ENCODE measurements around the gene FAM162A. TPM values are rescaled to one million over a fixed set of nuclear protein-coding genes. Genes with fewer than 3 reads are reported as not detected.
"Not testable (repeated sequence)": the region's sequence is repeated elsewhere in the genome, so short reads cannot be mapped to it uniquely, and the experiment has no call there.

Gene FAM162A
- total RNA-seq, 1 donor from 2014 or later = 70.0 TPM

GRCh38 chr3:122444491-122444887 lies 60.5 kb downstream of the FAM162A start:
- H3K27ac Mint-ChIP-seq; H3K4me3 Mint-ChIP-seq; H3K9me3 Mint-ChIP-seq; DNase-seq (ENCODE audit: low spot score); intact Hi-C loops (cut with micrococcal nuclease); H3K27me3 Mint-ChIP-seq (ENCODE audit: insufficient read depth); H3K4me1 Mint-ChIP-seq (ENCODE audit: low read depth): not testable (repeated sequence)
- H3K36me3 Mint-ChIP-seq (ENCODE audit: low read depth) = peaks cover 71% of the 10 kb centered on the region

GRCh38 chr3:122448218-122448617 lies 64.2 kb downstream of the FAM162A start:
- DNase-seq (ENCODE audit: low spot score); H3K27me3 Mint-ChIP-seq (ENCODE audit: insufficient read depth); H3K4me1 Mint-ChIP-seq (ENCODE audit: low read depth); intact Hi-C loops (cut with micrococcal nuclease); H3K27ac Mint-ChIP-seq; H3K4me3 Mint-ChIP-seq; H3K9me3 Mint-ChIP-seq: not testable (repeated sequence)
- peaks cover 64% of the 10 kb centered on the region for H3K36me3 Mint-ChIP-seq (ENCODE audit: low read depth)

- Mint-ChIP-seq H3K4me1 (ENCODE audit: low read depth) (no peaks in the 10 kb centered on the region), H3K36me3 (ENCODE audit: low read depth) (peaks cover 49% of the 10 kb centered on the region), H3K27ac (no peak overlapping the region), H3K4me3 (no peak overlapping the region), H3K9me3 (peaks cover 8% of the 10 kb centered on the region), H3K27me3 (ENCODE audit: insufficient read depth) (no peaks in the 10 kb centered on the region)
- intact Hi-C loops (cut with micrococcal nuclease) = no loop called here
- DNase-seq (ENCODE audit: low spot score) = no peak
Measured at GRCh38 chr3:122451371-122451770, 67.4 kb downstream of the FAM162A start.

- Mint-ChIP-seq H3K9me3 (no peaks in the 10 kb centered on the region), H3K36me3 (ENCODE audit: low read depth) (peaks cover 39% of the 10 kb centered on the region), H3K27me3 (ENCODE audit: insufficient read depth) (no peaks in the 10 kb centered on the region), H3K4me3 (no peak overlapping the region), H3K4me1 (ENCODE audit: low read depth) (no peaks in the 10 kb centered on the region), H3K27ac (no peak overlapping the region)
- no peak for DNase-seq (ENCODE audit: low spot score)
- intact Hi-C loops (cut with micrococcal nuclease) = no loop called here
Measured at GRCh38 chr3:122456074-122456473, 72.1 kb downstream of the FAM162A start.

GRCh38 chr3:122457706-122458105 lies 73.7 kb downstream of the FAM162A start:
- no peak for DNase-seq (ENCODE audit: low spot score)

GRCh38 chr3:122458992-122459391 lies 75.0 kb downstream of the FAM162A start:
- H3K27ac Mint-ChIP-seq = no peak overlapping the region

More at GRCh38 chr3:122457706-122458105, 73.7 kb downstream of the FAM162A start:
- Mint-ChIP-seq H3K4me1 (ENCODE audit: low read depth) (no peaks in the 10 kb centered on the region), H3K9me3 (no peaks in the 10 kb centered on the region), H3K27me3 (ENCODE audit: insufficient read depth) (no peaks in the 10 kb centered on the region), H3K27ac (no peak overlapping the region), H3K36me3 (ENCODE audit: low read depth) (peaks cover 41% of the 10 kb centered on the region), H3K4me3 (no peak overlapping the region)
- intact Hi-C loops (cut with micrococcal nuclease) = loop anchor here (2.0 kb wide), 2 partner anchors 57 to 221 kb away; partner anchors contain the start of gene KPNA1

GRCh38 chr3:122461806-122462205 lies 77.8 kb downstream of the FAM162A start:
- H3K4me3 Mint-ChIP-seq = no peak overlapping the region
- H3K27me3 Mint-ChIP-seq (ENCODE audit: insufficient read depth) = no peaks in the 10 kb centered on the region
- H3K27ac Mint-ChIP-seq = no peak overlapping the region
- H3K9me3 Mint-ChIP-seq = no peaks in the 10 kb centered on the region
- no peak for DNase-seq (ENCODE audit: low spot score)
- intact Hi-C loops (cut with micrococcal nuclease) = no loop called here
- peaks cover 37% of the 10 kb centered on the region for H3K36me3 Mint-ChIP-seq (ENCODE audit: low read depth)
- no peaks in the 10 kb centered on the region for H3K4me1 Mint-ChIP-seq (ENCODE audit: low read depth)

More at GRCh38 chr3:122458992-122459391, 75.0 kb downstream of the FAM162A start:
- intact Hi-C loops (cut with micrococcal nuclease) = loop anchor here (1.0 to 2.0 kb wide), 3 partner anchors 56 to 220 kb away; partner anchors contain the start of gene KPNA1
- Mint-ChIP-seq H3K4me1 (ENCODE audit: low read depth) (no peaks in the 10 kb centered on the region), H3K36me3 (ENCODE audit: low read depth) (peaks cover 41% of the 10 kb centered on the region), H3K9me3 (no peaks in the 10 kb centered on the region), H3K27me3 (ENCODE audit: insufficient read depth) (no peaks in the 10 kb centered on the region), H3K4me3 (no peak overlapping the region)
- DNase-seq (ENCODE audit: low spot score) = no peak

Other genes starting within 250 kb of the FAM162A start
- not detected in 2 replicates for gene CASR, start 200.5 kb upstream of the FAM162A start, total RNA-seq
- not detected in 2 replicates for gene CSTA, start 58.9 kb upstream of the FAM162A start, total RNA-seq
- gene MIX23, start 951 bp upstream of the FAM162A start, total RNA-seq = 106 and 111 TPM in 2 replicates
- 4.3 and 5.6 TPM in 2 replicates for gene WDR5B, start 31.9 kb downstream of the FAM162A start, total RNA-seq
- 81.7 and 88.2 TPM in 2 replicates for gene KPNA1, start 130.8 kb downstream of the FAM162A start, total RNA-seq
- 45.0 and 47.3 TPM in 2 replicates for gene PARP9, start 180.1 kb downstream of the FAM162A start, total RNA-seq
- 40.8 and 44.5 TPM in 2 replicates for gene DTX3L, start 180.2 kb downstream of the FAM162A start, total RNA-seq
- gene PARP15, start 193.5 kb downstream of the FAM162A start, total RNA-seq = 12.8 and 13.2 TPM in 2 replicates